ENCODE results near the gene FASTKD3.

DNA sequence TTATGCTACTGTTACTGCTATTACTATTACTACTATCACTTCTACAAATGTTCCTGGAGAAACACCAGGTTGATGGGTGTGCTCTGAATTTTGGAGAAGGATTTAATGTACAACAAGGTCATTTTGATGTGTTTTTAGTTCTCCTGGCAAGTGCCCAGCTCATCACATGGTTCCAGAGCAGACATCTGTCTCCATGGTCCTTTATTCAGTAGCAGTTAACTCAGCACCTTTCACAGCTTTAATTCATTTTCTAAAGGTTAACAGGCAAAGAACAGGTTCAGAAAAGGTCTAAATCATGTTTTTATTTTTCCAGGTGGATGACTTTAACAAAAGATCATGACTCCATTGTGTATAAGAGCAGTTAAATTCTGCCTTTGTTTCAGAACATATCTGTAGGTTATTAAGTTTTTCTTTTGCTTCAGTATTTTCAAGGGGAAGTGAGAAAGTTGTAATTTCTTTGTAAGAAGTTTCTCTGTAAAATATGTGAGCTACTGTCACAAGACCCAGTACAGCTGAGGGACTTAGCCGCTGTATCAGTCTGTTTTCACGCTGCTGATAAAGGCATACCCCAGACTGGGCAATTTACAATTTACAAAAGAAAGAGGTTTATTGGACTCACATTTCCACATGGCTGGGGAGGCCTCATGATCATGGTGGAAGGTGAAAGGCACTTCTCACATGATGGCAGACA lies 42.1 kb upstream of the FASTKD3 start:
- TF ChIP-seq CTCF (IDR thresholded peaks at IDR 0.05) (no peak), POLR2A (IDR thresholded peaks at IDR 0.05) (no peak), EP300 (IDR thresholded peaks at IDR 0.05) (no peak)
